HG02884 (cell line): Measurements from ENCODE around the gene ICAM1.

Experiments used
- ATAC-seq: cut with Tn5 transposase; IDR thresholded peaks from one replicate; pipeline ENCODE4 v1.9.1; 2021; ENCODE audit warnings: mild to moderate bottlenecking, moderate library complexity; ENCODE audit not compliant: unreplicated experiment

Gene ICAM1

DNA sequence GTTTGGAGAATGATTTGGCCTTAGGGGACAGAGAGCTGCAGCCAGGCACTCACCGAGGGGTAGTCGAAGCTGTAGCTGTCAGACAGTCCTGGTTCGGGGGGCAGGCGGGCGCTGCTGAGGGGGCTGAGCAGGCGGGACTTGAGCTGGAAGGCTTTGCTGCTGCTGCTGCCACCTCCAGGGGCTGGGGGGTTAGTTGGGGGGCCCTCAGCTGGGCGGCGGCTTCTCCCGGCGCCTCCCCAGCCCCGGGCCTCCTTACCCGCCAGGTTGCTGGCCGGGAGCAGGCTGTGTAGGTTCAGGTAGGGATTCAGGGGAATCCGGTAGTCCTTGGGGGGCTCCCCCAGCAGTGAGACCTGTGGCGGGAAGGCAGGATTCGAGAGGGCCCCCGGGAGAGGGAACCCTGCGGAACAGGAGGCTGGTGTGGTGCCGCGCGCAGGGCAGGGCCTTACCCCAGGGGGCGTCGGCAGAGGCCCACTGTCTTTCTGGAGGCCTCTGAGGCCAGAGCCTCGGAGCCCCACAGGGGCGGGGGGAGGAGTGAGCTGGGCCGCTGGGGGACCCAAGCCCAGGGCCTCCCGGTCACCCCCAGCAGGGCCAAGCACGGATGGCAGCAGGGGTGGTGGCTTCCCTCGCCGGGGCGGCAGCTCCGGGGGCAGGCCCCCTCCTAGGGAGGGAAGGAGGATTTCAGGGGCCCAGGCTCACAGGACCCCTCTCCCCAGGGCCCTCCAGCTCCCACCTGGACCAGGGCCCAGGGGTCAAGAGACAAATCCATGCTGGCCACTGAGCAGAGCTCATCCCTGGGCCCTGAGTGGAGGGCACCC, 49.9 kb downstream of the ICAM1 start:
- ATAC-seq: no peak

DNA sequence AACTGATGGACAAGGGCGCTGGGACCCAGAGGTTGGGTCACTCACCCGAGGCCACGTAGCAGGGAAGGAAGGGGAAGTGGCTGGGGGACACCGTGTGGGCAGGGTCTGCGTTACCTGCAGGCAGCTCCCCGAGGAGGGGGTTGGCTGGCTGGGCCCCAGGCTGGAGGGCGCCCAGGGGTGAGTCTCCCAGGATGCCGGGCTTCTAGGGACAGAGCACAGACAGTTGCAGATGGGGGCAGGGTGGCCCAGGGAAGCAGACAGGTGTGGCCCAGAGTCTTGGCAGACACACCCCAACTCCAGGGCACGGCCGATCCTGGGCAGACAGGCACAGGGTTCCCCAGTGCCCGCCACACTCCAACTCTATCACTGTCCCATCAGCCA, 50.5 kb downstream of the ICAM1 start:
- ATAC-seq: no peak

DNA sequence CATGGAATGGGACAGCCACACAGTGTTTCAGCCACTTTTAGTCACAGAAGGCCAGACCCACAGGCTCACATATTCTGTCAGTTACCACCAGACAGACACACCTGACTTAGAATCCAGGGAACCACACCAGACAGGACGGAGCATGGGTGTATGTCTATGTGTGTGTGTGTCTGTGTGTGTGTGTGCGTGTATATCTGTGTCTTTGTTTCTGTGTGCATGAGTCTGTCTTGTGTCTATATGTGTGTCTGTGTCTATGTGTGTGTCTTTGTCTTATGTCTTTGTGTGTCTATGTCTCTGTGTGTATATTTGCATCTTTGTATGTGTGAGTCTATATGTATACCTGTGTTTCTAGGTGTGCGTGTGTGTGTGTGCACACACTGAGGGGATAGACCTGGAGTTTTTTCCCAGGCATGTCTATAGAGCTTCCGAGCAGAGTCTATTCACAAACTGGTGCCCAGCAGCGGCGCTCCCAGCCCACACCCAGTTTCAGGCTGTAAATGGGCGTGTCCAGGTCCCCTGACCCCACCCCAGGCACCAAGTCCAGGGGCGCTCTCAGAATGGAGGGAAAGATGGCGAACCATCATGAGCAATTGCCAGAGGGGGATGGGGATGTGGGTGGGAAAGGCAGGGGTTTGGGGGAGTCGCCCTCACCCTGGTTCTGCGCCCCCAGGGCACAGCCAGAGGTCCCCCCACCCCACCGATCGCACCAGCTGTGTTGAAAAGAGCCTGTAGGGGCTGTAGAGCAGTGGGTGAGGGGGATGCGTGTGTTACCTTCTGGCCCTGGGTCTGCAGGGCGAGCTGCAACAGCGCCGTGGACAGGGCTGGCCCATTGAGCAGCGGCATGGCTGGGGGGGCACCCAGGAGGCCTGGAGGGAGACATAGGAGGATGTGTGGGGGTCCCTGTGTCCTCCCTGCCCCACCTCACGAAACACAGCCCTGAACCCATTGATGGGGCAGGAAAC, 51.2 kb downstream of the ICAM1 start:
- no peak for ATAC-seq

DNA sequence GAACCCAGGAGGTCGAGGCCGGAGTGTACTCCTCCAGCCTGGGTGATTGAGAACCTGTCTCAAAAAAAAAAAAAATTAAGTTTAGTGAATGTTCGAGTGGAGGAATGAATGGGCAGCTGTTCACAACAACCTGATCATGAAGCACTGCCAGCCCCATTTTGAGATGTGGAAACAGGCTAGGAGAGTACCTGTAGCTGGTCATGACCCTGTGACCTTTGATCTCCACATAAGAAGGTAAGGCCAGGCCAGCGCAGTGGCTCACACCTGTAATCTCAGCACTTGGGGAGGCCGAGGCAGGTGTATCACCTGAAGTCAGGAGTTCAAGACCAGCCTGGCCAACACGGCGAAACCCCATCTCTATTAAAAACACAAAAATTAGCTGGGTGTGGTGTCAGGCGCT, 54.8 kb downstream of the ICAM1 start:
- no peak for ATAC-seq

DNA sequence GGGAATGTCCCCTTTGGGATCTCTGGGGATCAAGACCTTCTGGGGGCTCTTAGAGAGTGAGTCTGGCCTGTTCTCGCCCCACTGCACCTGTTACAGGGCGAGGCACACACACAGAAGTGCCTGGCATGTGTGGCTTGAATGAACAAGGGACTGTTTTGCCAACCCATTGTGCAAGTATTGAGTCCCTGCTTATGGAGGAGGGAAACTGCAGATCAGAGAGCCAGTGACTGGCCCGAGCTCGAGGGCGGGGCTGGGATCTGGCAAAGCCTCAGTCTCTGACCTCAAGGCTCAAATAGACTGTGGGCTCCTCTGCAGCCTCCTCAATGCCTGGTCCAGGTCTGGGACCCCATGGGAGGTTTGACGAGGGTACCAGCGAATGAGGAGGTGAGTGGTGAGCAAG, 56.9 kb downstream of the ICAM1 start:
- no peak for ATAC-seq

DNA sequence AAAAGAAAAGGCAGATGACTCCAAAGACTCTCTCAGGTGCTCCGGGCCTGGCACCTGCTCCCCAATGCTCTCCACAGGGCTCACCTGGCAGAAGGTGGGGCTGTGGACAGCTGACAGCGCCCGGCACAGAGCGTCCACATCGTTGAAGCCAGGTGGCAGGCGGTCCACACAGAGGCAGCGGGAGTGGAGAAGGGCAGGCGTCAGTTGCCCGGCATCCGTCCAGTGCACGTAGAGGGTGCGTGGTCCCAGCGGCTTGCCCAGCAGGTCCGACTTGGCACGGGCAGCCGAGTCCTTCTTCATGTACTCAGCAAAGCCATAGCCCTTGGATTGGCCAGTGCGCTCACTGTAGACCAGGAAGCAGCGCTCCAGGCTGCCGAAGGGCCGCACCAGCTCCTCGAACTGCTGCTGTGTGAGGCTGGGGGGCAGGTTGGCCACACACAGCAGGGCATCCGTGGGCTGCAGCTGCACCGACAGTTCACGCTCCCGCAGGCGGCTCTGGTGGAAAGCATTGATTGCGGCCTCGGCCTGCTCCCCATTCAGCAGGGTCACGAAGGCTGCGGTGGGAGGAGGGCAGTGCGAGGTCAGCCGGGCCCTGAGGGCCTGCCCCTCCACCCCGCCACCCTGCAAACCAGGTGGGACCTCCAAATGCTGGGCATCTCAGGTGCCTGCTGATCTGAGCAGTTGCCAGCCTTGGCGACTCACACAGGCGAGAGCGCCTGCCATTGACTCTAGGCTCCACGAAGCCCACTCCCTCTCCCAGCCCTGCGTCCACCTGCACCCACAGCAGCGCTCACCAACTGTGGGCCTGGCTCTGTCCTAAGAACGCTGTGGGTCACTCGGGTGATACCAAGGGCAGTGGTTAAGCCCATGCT, 57.9 kb downstream of the ICAM1 start:
- ATAC-seq: no peak

DNA sequence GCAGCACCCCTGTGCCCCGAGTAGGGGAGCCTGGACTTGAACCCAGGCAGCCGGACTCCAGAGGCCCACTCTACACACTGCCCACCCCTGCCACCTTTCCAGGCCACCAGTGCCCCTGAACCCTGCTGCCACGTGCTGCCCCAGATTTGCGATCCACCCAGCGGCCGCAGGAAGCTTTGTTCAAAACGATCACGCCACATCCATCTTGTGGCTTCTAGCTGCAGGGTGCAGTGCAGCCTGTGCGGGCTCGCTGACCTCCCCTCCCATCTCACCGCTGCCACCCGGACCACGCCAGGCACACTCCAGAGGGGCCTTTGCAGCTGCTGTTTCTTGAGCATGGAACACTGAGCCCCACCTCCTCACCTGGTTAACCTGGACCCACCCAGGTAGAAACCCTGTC, 58.6 kb downstream of the ICAM1 start:
- no peak for ATAC-seq

DNA sequence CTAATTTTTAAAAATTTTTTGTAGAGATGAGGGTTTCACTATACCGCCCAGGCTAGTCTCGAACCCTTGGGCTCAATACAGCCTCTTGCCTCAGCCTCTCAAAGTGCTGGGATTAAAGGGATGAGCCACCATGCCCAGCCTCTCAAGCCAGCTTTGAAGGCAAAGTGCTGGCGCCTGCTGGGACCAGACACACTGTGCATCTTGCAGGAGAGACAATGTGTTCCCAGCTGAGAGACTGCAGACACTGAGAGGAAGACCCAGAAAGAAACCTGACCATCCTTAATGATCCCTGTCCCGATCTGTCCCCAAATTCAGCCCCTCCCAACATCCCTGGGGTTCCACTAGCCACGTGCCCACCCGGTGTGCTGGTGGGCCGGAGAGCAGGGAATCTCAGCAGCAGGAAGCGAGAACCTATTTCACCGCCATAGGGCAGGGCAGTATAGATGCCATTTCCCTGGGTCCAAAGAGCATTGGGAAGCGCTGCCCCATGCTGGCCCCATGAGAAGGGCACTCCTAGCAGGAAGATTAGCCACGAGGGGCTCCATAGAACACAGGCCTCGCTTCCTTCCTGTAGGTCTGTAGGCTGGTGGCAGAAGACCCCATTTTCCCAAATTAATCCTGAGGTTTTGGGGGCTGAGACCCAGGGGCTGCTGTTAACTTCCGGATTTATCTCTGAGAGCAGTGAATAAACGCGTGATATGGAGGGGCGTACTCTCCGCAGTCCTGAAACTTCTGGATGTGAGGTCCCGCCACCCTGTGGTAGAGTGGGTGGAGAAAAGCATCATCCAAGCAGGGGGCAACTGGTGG, 61.4 kb downstream of the ICAM1 start:
- no peak for ATAC-seq

DNA sequence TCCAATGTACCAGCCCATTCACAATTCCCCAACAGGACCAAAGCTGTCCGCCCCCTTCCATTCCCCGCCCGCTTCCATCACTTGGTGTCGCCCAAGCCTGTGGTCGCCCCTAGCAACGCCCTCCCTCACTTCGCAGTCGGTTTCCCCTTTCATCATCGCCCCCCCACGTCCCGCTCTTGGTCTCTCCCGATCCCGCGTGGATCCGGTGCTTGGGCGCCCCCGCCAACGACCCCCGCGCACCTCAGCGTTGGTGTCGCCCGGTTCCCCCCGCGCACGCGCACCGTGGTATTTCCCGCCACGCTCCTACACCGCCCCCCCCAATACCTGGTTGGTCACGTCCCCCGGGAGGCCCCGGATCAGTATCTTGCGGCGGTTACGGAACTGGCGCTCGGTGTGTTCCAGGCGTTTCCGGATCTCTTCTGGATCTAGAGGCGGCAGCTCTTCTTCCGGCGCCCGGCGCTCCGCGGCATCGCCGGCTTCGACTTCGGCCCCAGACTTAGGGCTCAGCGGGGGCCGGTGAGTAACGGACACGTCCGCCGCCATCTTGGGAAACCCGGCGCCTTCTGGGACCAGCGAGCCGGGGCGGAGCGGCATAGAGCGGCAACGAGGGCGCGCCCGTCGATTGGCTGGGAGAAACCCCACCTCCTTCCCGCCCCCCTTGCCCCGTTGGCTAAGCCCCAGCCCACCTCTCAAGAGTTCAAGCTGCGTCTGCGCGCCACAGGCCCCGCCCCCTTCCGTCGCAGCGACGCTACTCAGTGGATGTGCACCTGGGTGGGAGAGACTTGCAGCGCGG, 62.2 kb downstream of the ICAM1 start, which contains the start of gene RAVER1:
TSS of gene RAVER1 (minus strand) at position 565 of the 793 bp plus-strand sequence. CDS start at position 543, 22 bp downstream.
- peak; percentile 84 for ATAC-seq

DNA sequence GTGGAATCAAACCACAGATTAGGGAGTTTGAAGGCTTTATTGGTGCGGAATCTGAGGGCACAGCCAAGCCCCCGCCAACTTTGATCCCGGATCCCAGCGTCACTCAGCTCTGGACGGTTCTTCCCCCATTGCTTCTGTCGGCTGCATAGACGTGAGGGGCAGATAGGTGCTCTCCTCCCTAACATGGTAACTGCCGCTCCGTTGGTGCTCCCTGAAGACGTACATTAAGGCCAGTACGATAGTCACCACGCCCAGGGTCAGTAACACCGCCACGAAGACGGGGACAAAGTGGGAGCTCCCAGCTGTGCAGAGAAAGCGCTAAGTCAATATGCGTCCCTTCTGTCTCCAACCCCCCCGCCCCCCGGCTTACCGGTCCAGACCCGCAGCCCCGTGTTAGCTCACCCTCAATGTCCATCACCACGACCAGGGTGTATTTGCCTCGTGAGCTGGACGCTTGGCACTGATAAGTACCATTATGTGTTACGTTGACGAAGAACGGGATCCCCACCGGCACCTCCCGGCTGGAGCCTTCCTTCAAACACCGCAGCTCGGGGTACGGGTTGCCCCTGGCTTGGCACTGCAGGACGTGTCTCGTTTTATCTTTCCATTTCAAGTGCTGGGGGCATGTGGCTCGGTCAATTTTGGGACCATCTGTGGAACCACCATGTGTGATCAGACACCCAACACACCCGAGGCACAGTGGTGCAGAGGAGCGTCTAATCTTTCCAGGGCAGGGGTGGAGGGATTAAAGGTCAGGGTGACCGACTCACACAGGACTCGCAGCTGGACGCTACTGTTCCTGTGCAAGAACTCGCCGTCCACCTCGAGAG, 63.1 kb downstream of the ICAM1 start:
- no peak for ATAC-seq

DNA sequence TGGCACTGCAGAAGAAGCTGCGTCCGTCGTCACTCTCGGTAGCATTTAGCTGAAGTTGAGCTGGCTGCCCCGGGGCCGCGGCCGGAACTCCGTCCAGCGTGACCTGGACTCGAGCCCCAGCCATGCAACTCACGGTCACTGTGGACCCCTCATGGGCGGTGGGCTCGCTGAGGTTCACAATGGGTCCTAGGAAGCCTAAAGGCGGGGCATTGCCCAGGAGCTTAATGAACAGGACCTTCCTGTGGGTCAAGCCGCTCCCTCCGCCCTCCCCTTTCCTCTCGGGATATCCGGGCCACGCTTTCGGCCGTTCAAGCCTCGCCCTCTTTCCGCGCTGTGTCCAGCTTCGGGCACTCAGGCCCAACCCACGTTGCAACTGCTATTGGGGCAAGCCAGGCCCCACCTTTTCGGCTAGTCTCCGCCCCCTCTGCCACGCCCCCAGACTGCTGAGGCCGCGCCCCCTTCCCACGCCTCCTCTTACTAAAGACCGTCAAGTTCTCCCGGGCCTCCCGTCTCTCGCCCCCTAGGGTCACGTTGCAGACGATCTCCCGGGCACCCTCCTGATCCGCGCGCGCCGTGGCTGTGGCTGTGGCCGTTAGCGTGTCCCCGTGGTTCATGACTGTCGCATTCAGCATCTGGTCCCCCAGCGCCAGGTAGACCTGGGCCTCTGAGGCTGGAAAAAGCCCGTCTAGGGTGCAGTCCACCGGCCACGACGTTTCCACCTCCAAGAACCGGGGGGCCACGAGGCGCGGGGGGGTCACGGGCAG, 63.9 kb downstream of the ICAM1 start:
- no peak for ATAC-seq

DNA sequence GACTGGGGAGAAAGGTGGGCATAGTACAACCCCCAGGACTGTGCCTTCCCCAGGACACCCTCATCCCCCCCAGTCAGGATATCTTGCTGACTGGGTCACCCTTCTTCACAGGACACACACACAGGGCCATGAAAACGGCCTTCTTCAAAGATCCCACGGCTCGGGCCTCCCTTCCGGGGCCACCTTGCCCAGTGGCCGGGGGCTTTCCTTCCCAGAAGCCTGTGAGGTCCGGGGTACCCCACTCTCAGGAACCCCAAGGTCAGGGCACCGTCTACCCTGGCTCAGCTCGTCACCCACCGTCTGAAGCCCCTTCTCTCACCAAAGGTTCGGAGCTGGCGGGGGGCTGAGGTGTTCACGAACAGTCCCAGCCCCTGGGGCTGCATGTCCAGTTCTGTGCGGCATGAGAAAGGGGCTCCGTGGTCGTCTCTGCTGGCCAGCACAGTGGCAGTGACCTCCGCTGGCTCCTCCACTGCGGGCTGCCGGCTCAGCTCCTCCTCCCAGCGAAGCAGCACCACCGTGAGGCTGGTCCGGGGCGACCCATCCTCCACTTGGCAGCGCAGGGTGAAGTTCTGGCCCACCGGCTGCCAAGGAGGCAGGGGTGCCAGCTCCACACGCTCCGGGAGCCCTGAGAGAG, 64.5 kb downstream of the ICAM1 start:
- no peak for ATAC-seq
